ENCODE results near the gene R3HDM1. TPM values are rescaled to one million over a fixed set of nuclear protein-coding genes. Genes with fewer than 3 reads are reported as not detected.
"Not testable (repeated sequence)": the region's sequence is repeated elsewhere in the genome, so short reads cannot be mapped to it uniquely, and the experiment has no call there.

The R3HDM1 gene
- total and polyA plus RNA-seq, 4 donors = 9.3 to 31.5 (median 16.8) TPM

DNA sequence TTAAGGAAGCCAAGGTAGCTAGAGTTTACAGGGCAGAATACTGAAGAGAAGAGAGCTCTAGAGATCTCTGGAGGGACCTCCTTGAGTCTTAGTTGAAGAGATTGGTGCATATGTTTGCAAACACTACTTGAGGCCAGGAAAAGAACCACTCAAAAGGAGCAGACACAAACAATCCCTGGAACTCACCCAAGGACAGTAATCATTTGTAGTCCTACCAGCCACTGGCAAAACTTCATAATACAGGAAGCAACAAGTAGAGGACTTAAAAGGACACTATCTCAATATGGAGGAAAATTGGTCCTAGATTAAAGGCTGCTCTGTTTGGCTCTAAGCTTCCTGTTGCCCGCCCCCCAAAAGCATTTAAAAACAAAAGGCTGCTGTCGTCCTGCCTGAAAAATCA is 163.4 kb downstream of the R3HDM1 start:
- no peaks in the 10 kb centered on the region for H3K27me3 ChIP-seq (ENCODE audit: control insufficient read depth in 1 of 2, insufficient read depth in 2 of 2, low read length in 1 of 2)
- ATAC-seq (ENCODE audit: low FRiP score) = no peak
- H3K36me3 ChIP-seq (ENCODE audit: control insufficient read depth in 1 of 2, insufficient read depth in 2 of 2, low read length in 1 of 2) = peaks cover 0 to 2% of the 10 kb centered on the region in 2 donors
- WGBS, 2 donors = 72 to 78% methylated on average over 2 of the region's 2 CpGs
- no peak for DNase-seq
- H3K9me3 ChIP-seq (ENCODE audit: control insufficient read depth, low read length) = no peaks in the 10 kb centered on the region
- H3K27ac ChIP-seq (ENCODE audit: low read depth in 1 of 2, low read length in 2 of 2) = no peak overlapping the region
- H3K4me1 ChIP-seq (ENCODE audit: control insufficient read depth in 1 of 2, insufficient read depth in 2 of 2, low read length in 2 of 2) = no peaks in the 10 kb centered on the region
- intact Hi-C loops (cut with DNase I) = no loop called here
- no peak overlapping the region for H3K4me3 ChIP-seq (ENCODE audit: low read length in 2 of 2)

DNA sequence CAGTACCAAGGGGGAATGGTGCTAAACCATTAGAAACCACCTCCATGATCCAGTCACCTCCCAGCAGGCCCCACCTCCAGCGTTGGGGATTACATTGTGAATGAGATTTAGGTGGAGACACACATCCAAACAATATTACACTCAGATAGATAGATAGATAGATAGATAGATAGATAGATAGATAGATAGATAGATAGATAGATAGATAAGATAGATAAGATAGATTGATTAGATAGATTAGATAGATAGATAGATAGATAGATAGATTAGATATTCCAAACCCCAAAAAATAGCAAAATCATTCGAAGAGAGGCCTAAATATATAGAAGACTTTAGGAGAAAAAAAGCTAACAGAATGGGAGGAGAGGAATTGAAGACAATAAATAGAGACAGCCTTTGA is 167.6 kb downstream of the R3HDM1 start:
- Histone ChIP-seq H3K27ac (ENCODE audit: low read depth in 1 of 2, low read length in 2 of 2) (no peak overlapping the region), H3K27me3 (ENCODE audit: control insufficient read depth in 1 of 2, insufficient read depth in 2 of 2, low read length in 1 of 2) (no peaks in the 10 kb centered on the region), H3K36me3 (ENCODE audit: control insufficient read depth in 1 of 2, insufficient read depth in 2 of 2, low read length in 1 of 2) (peaks cover 0 to 2% of the 10 kb centered on the region in 2 donors), H3K9me3 (ENCODE audit: control insufficient read depth, low read length) (no peaks in the 10 kb centered on the region), H3K4me1 (ENCODE audit: control insufficient read depth in 1 of 2, insufficient read depth in 2 of 2, low read length in 2 of 2) (no peaks in the 10 kb centered on the region), H3K4me3 (ENCODE audit: low read length in 2 of 2) (no peak overlapping the region)
- 95 to 97% methylated on average over 2 of the region's 2 CpGs for WGBS, 2 donors
- ATAC-seq (ENCODE audit: low FRiP score) = no peak
- intact Hi-C loops (cut with DNase I) = no loop called here
- no peak for DNase-seq

DNA sequence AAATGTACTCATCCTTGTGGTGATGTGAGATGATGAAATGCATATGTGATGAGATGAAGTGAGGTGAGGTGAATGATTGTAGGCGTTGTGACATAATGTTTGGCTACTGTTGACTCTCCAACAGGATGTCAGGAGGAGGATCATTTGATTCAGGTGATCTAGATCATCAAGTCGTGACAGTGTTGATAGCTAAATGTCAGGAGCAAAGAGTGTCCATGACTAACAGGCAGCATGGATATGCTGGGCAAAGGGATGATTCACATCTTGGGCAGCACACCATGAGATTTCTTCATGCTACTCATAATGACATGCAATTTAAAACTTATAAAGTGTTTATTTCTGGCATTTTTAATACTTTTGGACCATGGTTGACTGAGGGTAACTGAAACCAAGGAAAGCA is 170.2 kb downstream of the R3HDM1 start:
- 87 to 93% methylated on average over 2 of the region's 2 CpGs for WGBS, 2 donors
- ATAC-seq (ENCODE audit: low FRiP score) = no peak
- intact Hi-C loops (cut with DNase I) = no loop called here
- Histone ChIP-seq H3K27ac (ENCODE audit: low read depth in 1 of 2, low read length in 2 of 2) (no peak overlapping the region), H3K4me1 (ENCODE audit: control insufficient read depth in 1 of 2, insufficient read depth in 2 of 2, low read length in 2 of 2) (no peaks in the 10 kb centered on the region), H3K36me3 (ENCODE audit: control insufficient read depth in 1 of 2, insufficient read depth in 2 of 2, low read length in 1 of 2) (peaks cover 0 to 2% of the 10 kb centered on the region in 2 donors), H3K9me3 (ENCODE audit: control insufficient read depth, low read length) (no peaks in the 10 kb centered on the region), H3K4me3 (ENCODE audit: low read length in 2 of 2) (no peak overlapping the region), H3K27me3 (ENCODE audit: control insufficient read depth in 1 of 2, insufficient read depth in 2 of 2, low read length in 1 of 2) (no peaks in the 10 kb centered on the region)
- DNase-seq = no peak

DNA sequence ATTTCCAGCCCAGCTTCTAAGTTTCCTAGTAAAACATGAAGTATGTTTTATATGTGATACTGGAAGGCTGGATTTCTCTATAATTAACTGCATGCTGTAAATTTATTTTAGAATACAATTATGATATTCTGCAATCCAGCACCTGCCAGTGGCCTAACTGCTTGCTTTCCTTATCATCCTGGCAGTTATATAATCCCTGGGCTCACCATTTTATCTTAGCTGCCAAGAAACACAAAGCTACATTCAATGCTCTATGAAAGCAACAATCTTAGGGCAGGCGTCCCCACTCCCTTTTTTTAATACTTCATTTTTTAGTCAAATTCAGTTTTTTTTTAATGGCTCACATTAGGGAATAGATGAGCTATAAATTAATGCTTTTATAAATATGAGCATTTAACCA is 172.0 kb downstream of the R3HDM1 start:
- Histone ChIP-seq H3K4me1 (ENCODE audit: control insufficient read depth in 1 of 2, insufficient read depth in 2 of 2, low read length in 2 of 2) (no peaks in the 10 kb centered on the region), H3K27ac (ENCODE audit: low read depth in 1 of 2, low read length in 2 of 2) (no peak overlapping the region), H3K36me3 (ENCODE audit: control insufficient read depth in 1 of 2, insufficient read depth in 2 of 2, low read length in 1 of 2) (peaks cover 0 to 2% of the 10 kb centered on the region in 2 donors), H3K27me3 (ENCODE audit: control insufficient read depth in 1 of 2, insufficient read depth in 2 of 2, low read length in 1 of 2) (no peaks in the 10 kb centered on the region), H3K9me3 (ENCODE audit: control insufficient read depth, low read length) (no peaks in the 10 kb centered on the region), H3K4me3 (ENCODE audit: low read length in 2 of 2) (no peak overlapping the region)
- DNase-seq (no peak), ATAC-seq (ENCODE audit: low FRiP score) (no peak)
- intact Hi-C loops (cut with DNase I) = no loop called here
- WGBS, 2 donors = 0 to 4% methylated on average over 1 of the region's 1 CpG

DNA sequence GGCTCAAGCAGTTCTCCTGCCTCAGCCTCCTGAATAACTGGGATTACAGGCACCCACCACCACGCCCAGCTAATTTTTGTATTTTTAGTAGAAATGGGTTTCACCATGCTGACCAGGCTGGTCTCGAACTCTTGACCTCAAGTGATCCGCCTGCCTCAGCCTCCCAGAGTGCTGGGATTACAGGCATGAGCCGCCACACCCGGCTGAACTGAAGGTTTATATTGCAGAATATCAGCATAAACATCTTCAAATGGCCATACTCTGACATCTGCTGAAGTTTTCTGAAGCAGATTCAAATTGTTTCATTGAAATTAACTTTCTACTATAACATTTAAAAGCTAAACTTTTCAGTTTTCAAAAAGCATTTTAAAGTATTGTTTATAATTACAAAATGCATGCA is 172.8 kb downstream of the R3HDM1 start:
- intact Hi-C loops (cut with DNase I); H3K9me3 ChIP-seq (ENCODE audit: control insufficient read depth, low read length); H3K27me3 ChIP-seq (ENCODE audit: control insufficient read depth in 1 of 2, insufficient read depth in 2 of 2, low read length in 1 of 2); H3K4me3 ChIP-seq (ENCODE audit: low read length in 2 of 2); H3K4me1 ChIP-seq (ENCODE audit: control insufficient read depth in 1 of 2, insufficient read depth in 2 of 2, low read length in 2 of 2); H3K36me3 ChIP-seq (ENCODE audit: control insufficient read depth in 1 of 2, insufficient read depth in 2 of 2, low read length in 1 of 2); ATAC-seq (ENCODE audit: low FRiP score); DNase-seq; H3K27ac ChIP-seq (ENCODE audit: low read depth in 1 of 2, low read length in 2 of 2): not testable (repeated sequence)
- WGBS, 2 donors = 96 to 97% methylated on average over 5 of the region's 5 CpGs

DNA sequence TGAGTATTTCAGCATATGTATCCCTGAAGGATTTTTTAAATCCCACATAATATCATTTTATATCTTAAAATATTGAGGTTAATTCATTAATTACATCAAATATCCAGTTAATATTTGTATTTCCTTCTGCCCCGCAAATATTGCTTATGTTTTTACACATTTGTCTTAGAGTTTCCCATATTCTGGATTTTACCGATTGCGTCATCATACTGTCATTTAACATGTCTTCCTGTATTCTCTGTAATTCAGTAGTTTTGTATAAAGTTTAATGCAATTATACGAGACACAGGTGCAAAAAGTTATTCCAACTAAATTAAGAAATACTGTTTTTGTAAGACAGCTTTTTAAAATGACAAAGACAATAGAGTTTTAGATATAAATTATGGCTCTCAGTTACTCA is 176.9 kb downstream of the R3HDM1 start:
- DNase-seq (no peak), ATAC-seq (ENCODE audit: low FRiP score) (no peak)
- 94 to 96% methylated on average over 4 of the region's 4 CpGs for WGBS, 2 donors
- H3K4me1 ChIP-seq (ENCODE audit: control insufficient read depth in 1 of 2, insufficient read depth in 2 of 2, low read length in 2 of 2) = no peaks in the 10 kb centered on the region
- H3K9me3 ChIP-seq (ENCODE audit: control insufficient read depth, low read length) = no peaks in the 10 kb centered on the region
- no peak overlapping the region for H3K27ac ChIP-seq (ENCODE audit: low read depth in 1 of 2, low read length in 2 of 2)
- H3K4me3 ChIP-seq (ENCODE audit: low read length in 2 of 2) = no peak overlapping the region
- intact Hi-C loops (cut with DNase I) = no loop called here
- H3K27me3 ChIP-seq (ENCODE audit: control insufficient read depth in 1 of 2, insufficient read depth in 2 of 2, low read length in 1 of 2) = no peaks in the 10 kb centered on the region
- H3K36me3 ChIP-seq (ENCODE audit: control insufficient read depth in 1 of 2, insufficient read depth in 2 of 2, low read length in 1 of 2) = no peaks in the 10 kb centered on the region

DNA sequence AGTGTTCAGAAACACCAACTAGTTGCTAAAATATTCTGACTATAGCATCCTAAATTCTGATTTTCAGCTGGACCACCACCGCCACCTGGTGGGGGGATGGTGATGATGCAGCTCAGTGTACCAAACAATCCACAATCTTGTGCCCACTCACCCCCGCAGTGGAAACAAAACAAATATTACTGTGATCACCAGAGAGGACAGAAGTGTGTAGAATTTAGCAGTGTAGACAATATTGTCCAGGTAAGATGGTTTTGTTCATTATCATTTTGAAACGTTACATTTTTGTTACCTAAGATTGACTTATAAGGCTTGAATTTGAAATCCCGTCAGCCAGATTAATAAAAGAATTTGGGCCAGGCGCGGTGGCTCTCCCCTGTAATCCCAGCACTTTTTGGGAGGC is 178.7 kb downstream of the R3HDM1 start:
- H3K4me1 ChIP-seq (ENCODE audit: control insufficient read depth in 1 of 2, insufficient read depth in 2 of 2, low read length in 2 of 2) = no peaks in the 10 kb centered on the region
- 58 to 63% methylated on average over 6 of the region's 6 CpGs for WGBS, 2 donors
- no peaks in the 10 kb centered on the region for H3K36me3 ChIP-seq (ENCODE audit: control insufficient read depth in 1 of 2, insufficient read depth in 2 of 2, low read length in 1 of 2)
- no peaks in the 10 kb centered on the region for H3K27me3 ChIP-seq (ENCODE audit: control insufficient read depth in 1 of 2, insufficient read depth in 2 of 2, low read length in 1 of 2)
- no peak overlapping the region for H3K27ac ChIP-seq (ENCODE audit: low read depth in 1 of 2, low read length in 2 of 2)
- intact Hi-C loops (cut with DNase I) = loop anchor here (5.0 kb wide), 1 partner anchor 708 kb away; no protein-coding TSS in a partner anchor
- no peak overlapping the region for H3K4me3 ChIP-seq (ENCODE audit: low read length in 2 of 2)
- DNase-seq = peak; percentile 65 to 84
- no peaks in the 10 kb centered on the region for H3K9me3 ChIP-seq (ENCODE audit: control insufficient read depth, low read length)
- ATAC-seq (ENCODE audit: low FRiP score) = peak; percentile 78

DNA sequence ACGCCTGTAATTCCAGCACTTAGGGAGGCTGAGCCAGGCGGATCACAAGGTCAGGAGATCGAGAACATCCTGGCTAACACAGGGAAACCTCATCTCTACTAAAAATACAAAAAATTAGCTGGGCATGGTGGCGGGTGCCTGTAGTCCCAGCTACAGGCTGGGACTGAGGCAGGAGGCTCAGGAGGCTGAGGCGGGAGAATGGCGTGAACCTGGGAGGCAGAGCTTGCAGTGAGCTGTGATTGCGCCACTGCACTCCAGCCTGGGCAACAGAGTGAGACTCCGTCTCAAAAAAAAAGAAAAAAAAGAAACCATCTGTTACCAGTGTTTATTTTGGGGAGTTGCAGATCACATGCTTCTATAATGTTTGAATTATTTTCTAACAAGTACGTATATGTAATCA is 183.8 kb downstream of the R3HDM1 start:
- H3K4me3 ChIP-seq (ENCODE audit: low read length in 2 of 2); H3K4me1 ChIP-seq (ENCODE audit: control insufficient read depth in 1 of 2, insufficient read depth in 2 of 2, low read length in 2 of 2); ATAC-seq (ENCODE audit: low FRiP score); H3K9me3 ChIP-seq (ENCODE audit: control insufficient read depth, low read length); H3K27ac ChIP-seq (ENCODE audit: low read depth in 1 of 2, low read length in 2 of 2); DNase-seq; H3K27me3 ChIP-seq (ENCODE audit: control insufficient read depth in 1 of 2, insufficient read depth in 2 of 2, low read length in 1 of 2); intact Hi-C loops (cut with DNase I); H3K36me3 ChIP-seq (ENCODE audit: control insufficient read depth in 1 of 2, insufficient read depth in 2 of 2, low read length in 1 of 2): not testable (repeated sequence)
- 91 to 92% methylated on average over 9 of the region's 9 CpGs for WGBS, 2 donors

DNA sequence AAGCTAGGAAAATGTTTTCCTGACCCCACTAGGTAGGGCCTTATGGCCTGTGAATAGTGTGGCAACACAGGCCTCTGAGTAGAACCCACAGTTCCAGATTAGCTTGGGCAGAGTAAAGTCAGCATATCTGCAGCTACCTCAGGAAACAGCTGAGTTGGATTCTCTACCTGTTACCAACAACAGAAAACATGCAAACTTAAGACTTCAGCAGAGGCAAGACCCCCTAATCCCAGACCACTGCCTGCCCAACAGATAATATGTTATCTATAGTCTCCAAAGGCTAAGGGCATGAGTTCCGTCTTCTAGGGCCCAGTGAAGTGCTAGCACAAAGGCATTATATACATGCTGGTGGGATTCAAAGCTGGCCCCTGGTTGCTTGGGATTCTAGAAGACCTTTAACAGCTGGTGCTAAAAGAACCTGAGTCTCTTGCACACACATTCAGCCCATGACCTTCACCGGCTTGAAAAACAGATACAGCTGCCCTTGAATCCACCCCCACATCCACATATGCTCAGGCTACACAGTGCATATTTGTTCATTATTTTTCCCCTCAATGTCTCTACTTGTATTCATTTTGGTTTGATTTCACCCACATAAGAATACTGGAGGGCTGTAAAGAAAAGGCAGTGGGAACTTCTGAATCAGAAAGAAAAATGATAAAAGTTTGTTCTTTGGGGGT is 196.9 kb downstream of the R3HDM1 start:
- H3K4me1 ChIP-seq (ENCODE audit: control insufficient read depth in 1 of 2, insufficient read depth in 2 of 2, low read length in 2 of 2) = no peaks in the 10 kb centered on the region
- no peaks in the 10 kb centered on the region for H3K27me3 ChIP-seq (ENCODE audit: control insufficient read depth in 1 of 2, insufficient read depth in 2 of 2, low read length in 1 of 2)
- H3K9me3 ChIP-seq (ENCODE audit: control insufficient read depth, low read length) = no peaks in the 10 kb centered on the region
- H3K27ac ChIP-seq (ENCODE audit: low read depth in 1 of 2, low read length in 2 of 2) = no peak overlapping the region
- no peak for ATAC-seq (ENCODE audit: low FRiP score)
- 81 to 85% methylated on average over 2 of the region's 2 CpGs for WGBS, 2 donors
- intact Hi-C loops (cut with DNase I) = no loop called here
- H3K36me3 ChIP-seq (ENCODE audit: control insufficient read depth in 1 of 2, insufficient read depth in 2 of 2, low read length in 1 of 2) = peaks cover 0 to 4% of the 10 kb centered on the region in 2 donors
- no peak overlapping the region for H3K4me3 ChIP-seq (ENCODE audit: low read length in 2 of 2)
- no peak for DNase-seq
